ENCODE results near the gene FKBP9.
"Not testable (repeated sequence)": the region's sequence is repeated elsewhere in the genome, so short reads cannot be mapped to it uniquely, and the experiment has no call there.

Gene FKBP9

DNA sequence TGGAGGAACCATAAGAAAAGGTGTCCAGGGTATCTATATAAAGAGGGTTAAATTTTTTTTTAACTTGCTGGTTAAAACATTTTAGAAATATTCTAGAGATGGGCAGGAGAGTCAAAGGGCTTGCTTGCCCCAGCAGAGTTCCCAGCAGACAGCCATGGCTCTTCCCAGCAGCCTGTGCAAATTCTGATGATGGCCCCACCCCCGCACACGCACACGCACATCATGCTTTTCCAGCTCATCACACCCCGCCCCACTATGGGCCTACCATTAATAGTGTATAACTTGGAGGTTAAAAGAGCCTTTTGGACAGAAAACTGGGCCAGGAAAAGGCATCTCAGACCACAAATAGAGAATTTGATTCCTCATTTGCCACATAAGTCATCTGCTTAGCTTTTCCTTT lies 48.5 kb downstream of the FKBP9 start:
- not testable (repeated sequence) for H3K9me3 ChIP-seq (ENCODE audit: control insufficient read depth, insufficient read depth, low read length); H3K27ac ChIP-seq (ENCODE audit: low read length); H3K4me1 ChIP-seq (ENCODE audit: control insufficient read depth, insufficient read depth, low read length); H3K27me3 ChIP-seq (ENCODE audit: control insufficient read depth, insufficient read depth, low read length); DNase-seq (ENCODE audit: low read depth, low spot score); H3K4me3 ChIP-seq (ENCODE audit: low read length); H3K36me3 ChIP-seq (ENCODE audit: control insufficient read depth, insufficient read depth, low read length)
- no CpG with 5 or more reads among the region's 4 CpGs for WGBS (ENCODE audit: insufficient coverage, insufficient read length)

DNA sequence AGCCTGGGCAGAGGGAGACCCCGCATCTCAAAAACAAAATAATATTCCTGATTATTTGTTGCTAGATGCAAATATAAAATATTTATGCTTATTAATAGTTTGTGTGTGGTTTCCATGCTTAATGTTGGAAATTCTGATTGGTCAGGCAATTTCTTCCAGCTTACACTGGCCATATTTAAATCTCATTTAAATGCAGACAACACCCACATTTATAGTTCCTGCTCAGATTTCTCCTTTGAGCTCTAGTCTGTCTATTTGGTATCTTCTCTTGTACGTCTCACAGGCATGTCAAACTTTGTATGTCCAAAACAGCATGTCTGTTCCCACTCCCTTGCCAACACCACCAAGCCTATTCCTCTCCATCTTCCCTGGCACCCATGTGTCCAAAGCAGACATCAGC lies 52.5 kb downstream of the FKBP9 start:
- DNase-seq (ENCODE audit: low read depth, low spot score), result no peak
- no CpG with 5 or more reads among the region's 2 CpGs for WGBS (ENCODE audit: insufficient coverage, insufficient read length)
- Histone ChIP-seq H3K27me3 (ENCODE audit: control insufficient read depth, insufficient read depth, low read length) (no peaks in the 10 kb centered on the region), H3K9me3 (ENCODE audit: control insufficient read depth, insufficient read depth, low read length) (no peaks in the 10 kb centered on the region), H3K4me1 (ENCODE audit: control insufficient read depth, insufficient read depth, low read length) (no peaks in the 10 kb centered on the region), H3K27ac (ENCODE audit: low read length) (no peak overlapping the region), H3K4me3 (ENCODE audit: low read length) (no peak overlapping the region), H3K36me3 (ENCODE audit: control insufficient read depth, insufficient read depth, low read length) (peaks cover 4% of the 10 kb centered on the region; the same call in 1 of the 2 replicates)

- Histone ChIP-seq H3K27ac (ENCODE audit: low read length) (no peak overlapping the region), H3K27me3 (ENCODE audit: control insufficient read depth, insufficient read depth, low read length) (no peaks in the 10 kb centered on the region), H3K4me1 (ENCODE audit: control insufficient read depth, insufficient read depth, low read length) (no peaks in the 10 kb centered on the region), H3K36me3 (ENCODE audit: control insufficient read depth, insufficient read depth, low read length) (peaks cover 4% of the 10 kb centered on the region; the same call in 1 of the 2 replicates), H3K9me3 (ENCODE audit: control insufficient read depth, insufficient read depth, low read length) (no peaks in the 10 kb centered on the region), H3K4me3 (ENCODE audit: low read length) (no peak overlapping the region)
- DNase-seq (ENCODE audit: low read depth, low spot score), result no peak
Observed at GRCh38 chr7:33012364-33012763, 55.1 kb downstream of the FKBP9 start.

GRCh38 chr7:33024189-33024757 lies 67.0 kb downstream of the FKBP9 start:
- Histone ChIP-seq H3K27ac (ENCODE audit: low read length) (no peak overlapping the region), H3K4me3 (ENCODE audit: low read length) (no peak overlapping the region), H3K9me3 (ENCODE audit: control insufficient read depth, insufficient read depth, low read length) (no peaks in the 10 kb centered on the region), H3K36me3 (ENCODE audit: control insufficient read depth, insufficient read depth, low read length) (no peaks in the 10 kb centered on the region), H3K27me3 (ENCODE audit: control insufficient read depth, insufficient read depth, low read length) (no peaks in the 10 kb centered on the region), H3K4me1 (ENCODE audit: control insufficient read depth, insufficient read depth, low read length) (no peaks in the 10 kb centered on the region)
- WGBS (ENCODE audit: insufficient coverage, insufficient read length), result no CpG with 5 or more reads among the region's 4 CpGs
- no peak for DNase-seq (ENCODE audit: low read depth, low spot score)

- Histone ChIP-seq H3K9me3 (ENCODE audit: control insufficient read depth, insufficient read depth, low read length) (no peaks in the 10 kb centered on the region), H3K27me3 (ENCODE audit: control insufficient read depth, insufficient read depth, low read length) (no peaks in the 10 kb centered on the region), H3K4me1 (ENCODE audit: control insufficient read depth, insufficient read depth, low read length) (no peaks in the 10 kb centered on the region), H3K4me3 (ENCODE audit: low read length) (no peak overlapping the region), H3K36me3 (ENCODE audit: control insufficient read depth, insufficient read depth, low read length) (no peaks in the 10 kb centered on the region), H3K27ac (ENCODE audit: low read length) (no peak overlapping the region)
- no CpG with 5 or more reads among the region's 2 CpGs for WGBS (ENCODE audit: insufficient coverage, insufficient read length)
- no peak for DNase-seq (ENCODE audit: low read depth, low spot score)
Observed at GRCh38 chr7:33035776-33036175, 78.5 kb downstream of the FKBP9 start.

DNA sequence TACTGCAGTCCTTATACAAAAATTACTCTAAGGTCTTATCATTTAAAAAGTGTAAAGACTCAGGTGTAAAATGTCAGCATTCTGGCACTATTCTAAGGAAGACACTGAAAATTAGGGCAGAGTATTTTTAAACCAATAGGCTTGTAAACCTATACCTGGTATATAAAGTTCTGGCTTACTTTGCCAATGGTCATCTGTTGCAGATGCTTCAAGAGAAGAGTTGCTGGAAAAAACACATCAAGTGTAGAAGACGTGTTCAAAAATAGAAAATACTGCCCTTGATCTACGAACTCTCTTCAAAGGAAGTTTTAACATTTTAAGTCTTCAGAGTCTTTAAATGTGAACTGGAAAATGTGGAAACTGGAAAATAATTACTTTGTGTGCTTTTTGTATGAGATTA lies 81.4 kb downstream of the FKBP9 start:
- H3K9me3 ChIP-seq (ENCODE audit: control insufficient read depth, insufficient read depth, low read length), result no peaks in the 10 kb centered on the region
- H3K4me1 ChIP-seq (ENCODE audit: control insufficient read depth, insufficient read depth, low read length), result no peaks in the 10 kb centered on the region
- no peak overlapping the region for H3K27ac ChIP-seq (ENCODE audit: low read length)
- H3K4me3 ChIP-seq (ENCODE audit: low read length), result no peak overlapping the region
- H3K27me3 ChIP-seq (ENCODE audit: control insufficient read depth, insufficient read depth, low read length), result no peaks in the 10 kb centered on the region
- no peak for DNase-seq (ENCODE audit: low read depth, low spot score)
- WGBS (ENCODE audit: insufficient coverage, insufficient read length), result no CpG with 5 or more reads among the region's 2 CpGs
- H3K36me3 ChIP-seq (ENCODE audit: control insufficient read depth, insufficient read depth, low read length), result no peaks in the 10 kb centered on the region

DNA sequence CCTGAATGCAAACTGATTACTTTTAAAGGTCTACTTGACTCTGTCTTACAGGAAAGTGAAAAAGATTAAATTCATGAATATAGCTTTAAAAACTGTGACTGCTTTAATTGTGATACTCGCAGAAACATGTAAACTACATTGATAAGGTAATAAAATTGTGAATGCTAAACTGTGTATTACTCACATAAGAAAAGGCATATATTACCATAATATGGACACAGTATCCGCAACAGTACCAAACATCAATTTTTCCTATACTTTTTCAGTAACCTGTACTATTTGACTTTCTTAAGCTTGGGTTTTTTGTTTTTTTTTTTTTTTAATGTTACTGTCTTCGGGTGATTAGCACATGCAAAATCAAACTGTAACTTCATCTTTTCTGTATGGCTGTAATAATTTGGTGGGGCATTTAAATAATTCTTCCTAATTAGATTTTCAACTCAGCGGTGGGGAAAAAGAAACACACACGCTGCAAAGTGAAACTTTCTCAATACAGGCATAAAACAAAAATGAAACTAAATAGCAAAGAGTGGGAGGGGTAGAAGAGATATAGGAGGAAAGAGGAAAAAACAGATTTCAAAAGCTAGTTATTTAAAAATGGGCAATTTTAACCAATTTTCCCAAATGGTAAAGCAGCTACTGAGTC lies 82.1 kb downstream of the FKBP9 start:
- WGBS (ENCODE audit: insufficient coverage, insufficient read length), result no CpG with 5 or more reads among the region's 5 CpGs
- DNase-seq (ENCODE audit: low read depth, low spot score), result no peak
- H3K4me3 ChIP-seq (ENCODE audit: low read length), result no peak overlapping the region
- no peak overlapping the region for H3K27ac ChIP-seq (ENCODE audit: low read length)
- H3K9me3 ChIP-seq (ENCODE audit: control insufficient read depth, insufficient read depth, low read length), result no peaks in the 10 kb centered on the region
- no peaks in the 10 kb centered on the region for H3K36me3 ChIP-seq (ENCODE audit: control insufficient read depth, insufficient read depth, low read length)
- H3K4me1 ChIP-seq (ENCODE audit: control insufficient read depth, insufficient read depth, low read length), result no peaks in the 10 kb centered on the region
- no peaks in the 10 kb centered on the region for H3K27me3 ChIP-seq (ENCODE audit: control insufficient read depth, insufficient read depth, low read length)

DNA sequence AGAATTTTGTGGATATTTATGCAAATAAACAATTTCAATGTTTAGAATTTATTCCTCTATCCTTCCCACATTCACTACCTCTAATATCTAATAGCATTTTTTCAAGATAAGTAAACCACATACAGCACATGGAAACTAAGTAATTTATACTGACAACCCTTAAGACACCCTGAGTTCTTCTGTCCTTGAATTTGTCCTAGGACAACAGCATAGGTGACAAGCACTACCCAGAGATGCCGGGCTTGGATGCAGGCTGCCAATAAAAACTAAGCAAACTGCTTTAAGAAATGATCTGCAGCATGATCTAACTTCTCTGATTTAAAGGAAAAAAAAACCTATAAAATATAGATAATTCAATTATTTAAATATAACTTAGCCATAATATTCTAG lies 82.7 kb downstream of the FKBP9 start:
- H3K27me3 ChIP-seq (ENCODE audit: control insufficient read depth, insufficient read depth, low read length), result no peaks in the 10 kb centered on the region
- no peak overlapping the region for H3K27ac ChIP-seq (ENCODE audit: low read length)
- no CpG with 5 or more reads among the region's 1 CpG for WGBS (ENCODE audit: insufficient coverage, insufficient read length)
- H3K36me3 ChIP-seq (ENCODE audit: control insufficient read depth, insufficient read depth, low read length), result no peaks in the 10 kb centered on the region
- no peak overlapping the region for H3K4me3 ChIP-seq (ENCODE audit: low read length)
- no peaks in the 10 kb centered on the region for H3K9me3 ChIP-seq (ENCODE audit: control insufficient read depth, insufficient read depth, low read length)
- no peak for DNase-seq (ENCODE audit: low read depth, low spot score)
- no peaks in the 10 kb centered on the region for H3K4me1 ChIP-seq (ENCODE audit: control insufficient read depth, insufficient read depth, low read length)

DNA sequence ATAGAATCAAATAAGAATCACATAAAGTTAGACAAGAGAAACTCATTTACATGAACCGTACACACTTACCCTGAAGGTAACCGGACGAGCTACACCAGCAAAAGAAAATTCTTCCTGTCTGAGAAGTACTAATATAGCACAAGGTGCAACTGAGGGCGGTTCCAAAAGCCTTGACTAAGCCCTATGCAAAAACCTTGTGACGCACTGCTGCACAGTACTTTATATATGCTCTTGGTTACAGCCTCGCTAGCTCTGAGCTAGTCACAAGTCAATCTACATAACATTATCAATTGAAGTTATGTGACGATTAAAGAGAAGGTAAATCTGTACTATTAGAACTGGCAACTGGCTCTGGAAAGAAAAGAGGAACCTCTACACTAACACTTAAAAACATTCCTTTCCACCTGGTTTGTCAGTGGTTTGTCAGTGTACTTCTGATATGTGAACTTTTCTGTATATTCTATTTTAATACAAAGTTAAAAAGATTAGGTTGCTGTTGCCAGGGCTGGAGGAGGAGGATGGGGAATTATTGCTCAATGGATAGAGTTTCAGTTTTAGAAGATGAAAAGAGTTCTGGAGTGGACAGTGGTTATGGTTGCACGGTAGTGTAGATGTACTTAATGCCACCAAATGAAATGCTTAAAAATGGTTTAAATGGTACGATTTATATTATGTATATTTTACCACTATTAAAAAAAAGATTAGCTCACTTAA lies 83.7 kb downstream of the FKBP9 start:
- no peak for DNase-seq (ENCODE audit: low read depth, low spot score)
- Histone ChIP-seq H3K36me3 (ENCODE audit: control insufficient read depth, insufficient read depth, low read length) (no peaks in the 10 kb centered on the region), H3K4me3 (ENCODE audit: low read length) (no peak overlapping the region), H3K27me3 (ENCODE audit: control insufficient read depth, insufficient read depth, low read length) (no peaks in the 10 kb centered on the region), H3K27ac (ENCODE audit: low read length) (no peak overlapping the region), H3K4me1 (ENCODE audit: control insufficient read depth, insufficient read depth, low read length) (no peaks in the 10 kb centered on the region), H3K9me3 (ENCODE audit: control insufficient read depth, insufficient read depth, low read length) (no peaks in the 10 kb centered on the region)
- WGBS (ENCODE audit: insufficient coverage, insufficient read length), result no CpG with 5 or more reads among the region's 9 CpGs

DNA sequence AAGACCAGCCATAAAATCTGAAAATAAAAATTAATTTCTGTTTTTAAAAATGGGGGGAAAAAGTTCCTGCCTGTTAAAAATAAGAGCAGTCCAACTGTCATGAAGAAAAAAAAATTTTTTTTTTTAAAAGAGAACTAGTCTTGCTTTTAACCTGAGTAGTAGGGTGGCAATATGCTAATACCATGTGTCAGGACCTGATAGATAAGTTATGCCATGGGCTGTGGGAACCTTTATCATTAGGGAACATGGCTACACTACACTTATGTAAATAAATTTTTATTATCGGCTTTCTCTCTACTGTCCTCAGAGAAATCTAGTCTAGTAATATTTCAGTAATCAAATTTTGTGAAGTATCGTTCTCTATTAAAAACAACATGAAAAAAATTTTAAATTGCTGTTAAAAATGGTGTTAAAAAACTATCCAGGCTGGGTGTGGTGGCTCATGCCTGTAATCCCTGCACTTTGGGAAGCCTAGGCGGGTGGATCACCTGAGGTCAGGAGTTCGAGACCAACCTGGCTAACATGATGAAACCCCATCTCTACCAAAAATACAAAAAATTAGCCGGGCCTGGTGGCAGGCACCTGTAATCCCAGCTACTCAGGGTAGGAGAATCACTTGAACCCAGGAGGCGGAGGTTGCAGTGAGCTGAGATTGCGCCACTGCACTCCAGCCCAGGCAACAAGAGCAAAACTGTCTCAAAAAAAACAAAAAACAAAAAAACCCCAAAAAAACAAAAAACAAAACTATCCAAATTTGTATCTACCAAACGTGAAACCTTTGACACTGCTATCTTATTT lies 84.6 kb downstream of the FKBP9 start:
- H3K27ac ChIP-seq (ENCODE audit: low read length), result no peak overlapping the region
- H3K4me3 ChIP-seq (ENCODE audit: low read length), result no peak overlapping the region
- no peaks in the 10 kb centered on the region for H3K9me3 ChIP-seq (ENCODE audit: control insufficient read depth, insufficient read depth, low read length)
- DNase-seq (ENCODE audit: low read depth, low spot score), result no peak
- H3K36me3 ChIP-seq (ENCODE audit: control insufficient read depth, insufficient read depth, low read length), result no peaks in the 10 kb centered on the region
- H3K27me3 ChIP-seq (ENCODE audit: control insufficient read depth, insufficient read depth, low read length), result no peaks in the 10 kb centered on the region
- WGBS (ENCODE audit: insufficient coverage, insufficient read length), result 100% methylated on average over 1 of the region's 8 CpGs
- H3K4me1 ChIP-seq (ENCODE audit: control insufficient read depth, insufficient read depth, low read length), result no peaks in the 10 kb centered on the region
